GM12874 (cell line): ENCODE measurements around the gene POU3F1.

Experiments used
- TF ChIP-seq, protein P1 (sequence below): IDR thresholded peaks from 2 replicates; pipeline ENCODE4 v1.5.1; 2011; ENCODE audit warnings: low read depth, mild to moderate bottlenecking, control low read depth, low read length, moderate library complexity; ENCODE audit not compliant: insufficient read depth

The POU3F1 gene

DNA sequence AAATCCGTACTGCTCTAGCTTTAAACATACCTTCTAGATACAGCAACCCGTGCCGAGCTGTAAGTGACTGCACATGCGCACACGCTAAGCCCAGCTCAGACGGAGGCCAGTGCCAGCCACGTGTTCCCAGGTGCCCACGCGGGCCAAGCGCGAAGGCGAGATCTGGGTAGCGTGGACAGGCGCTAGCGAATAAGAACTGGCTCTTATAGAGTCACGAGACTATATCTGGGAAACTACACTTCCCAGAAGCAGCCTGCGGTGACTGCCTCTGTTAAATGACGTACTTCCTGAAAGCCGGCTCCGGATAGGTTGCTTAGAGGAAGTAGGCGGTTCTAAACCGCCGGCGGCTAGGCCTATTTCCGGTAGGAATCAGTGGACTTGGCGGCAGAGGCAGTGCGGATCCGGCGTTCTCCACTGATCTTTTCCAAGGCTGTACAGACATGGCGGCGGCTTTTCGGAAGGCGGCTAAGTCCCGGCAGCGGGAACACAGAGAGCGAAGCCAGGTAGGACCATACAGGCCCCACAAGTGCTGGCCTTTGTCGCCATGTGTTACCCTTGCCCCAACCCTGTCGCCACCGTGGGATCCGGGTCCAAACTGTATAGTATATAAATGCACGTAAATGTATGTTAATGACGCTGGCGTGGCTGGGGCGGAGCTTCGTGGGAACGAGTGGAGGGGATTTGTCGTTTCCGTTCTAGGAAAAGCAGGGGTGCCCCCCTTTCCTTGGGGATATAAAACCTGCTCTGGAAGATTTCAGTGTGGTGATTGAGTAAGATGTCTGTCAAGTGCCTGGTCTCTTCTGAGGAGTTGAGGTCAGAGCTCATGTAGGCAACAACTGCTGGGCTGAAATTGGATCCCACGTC is 34.0 kb downstream of the POU3F1 start, which contains the start of gene UTP11:
Gene UTP11, plus strand, starts transcription at position 372 of the 864 bp plus-strand sequence. Its CDS starts 69 bp downstream, at position 441.
- TF ChIP-seq, protein P1, sequence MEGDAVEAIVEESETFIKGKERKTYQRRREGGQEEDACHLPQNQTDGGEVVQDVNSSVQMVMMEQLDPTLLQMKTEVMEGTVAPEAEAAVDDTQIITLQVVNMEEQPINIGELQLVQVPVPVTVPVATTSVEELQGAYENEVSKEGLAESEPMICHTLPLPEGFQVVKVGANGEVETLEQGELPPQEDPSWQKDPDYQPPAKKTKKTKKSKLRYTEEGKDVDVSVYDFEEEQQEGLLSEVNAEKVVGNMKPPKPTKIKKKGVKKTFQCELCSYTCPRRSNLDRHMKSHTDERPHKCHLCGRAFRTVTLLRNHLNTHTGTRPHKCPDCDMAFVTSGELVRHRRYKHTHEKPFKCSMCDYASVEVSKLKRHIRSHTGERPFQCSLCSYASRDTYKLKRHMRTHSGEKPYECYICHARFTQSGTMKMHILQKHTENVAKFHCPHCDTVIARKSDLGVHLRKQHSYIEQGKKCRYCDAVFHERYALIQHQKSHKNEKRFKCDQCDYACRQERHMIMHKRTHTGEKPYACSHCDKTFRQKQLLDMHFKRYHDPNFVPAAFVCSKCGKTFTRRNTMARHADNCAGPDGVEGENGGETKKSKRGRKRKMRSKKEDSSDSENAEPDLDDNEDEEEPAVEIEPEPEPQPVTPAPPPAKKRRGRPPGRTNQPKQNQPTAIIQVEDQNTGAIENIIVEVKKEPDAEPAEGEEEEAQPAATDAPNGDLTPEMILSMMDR, result no peak

DNA sequence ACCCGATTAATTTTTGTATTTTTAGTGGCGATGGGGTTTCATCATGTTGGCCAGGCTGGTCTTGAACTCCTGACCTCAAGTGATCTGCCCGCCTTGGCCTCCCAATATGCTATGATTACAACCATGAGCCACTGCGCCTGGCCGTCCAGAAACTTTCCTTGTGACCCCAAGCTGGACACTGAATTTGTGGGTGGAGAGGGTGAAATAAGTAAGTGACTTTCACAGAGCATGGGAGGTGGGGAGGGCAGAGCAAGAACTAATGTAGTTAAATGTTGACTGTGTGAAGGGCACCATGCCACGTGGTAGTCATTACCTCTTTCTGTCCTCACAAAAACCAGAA is 36.8 kb downstream of the POU3F1 start:
- TF ChIP-seq, protein P1, result no peak

DNA sequence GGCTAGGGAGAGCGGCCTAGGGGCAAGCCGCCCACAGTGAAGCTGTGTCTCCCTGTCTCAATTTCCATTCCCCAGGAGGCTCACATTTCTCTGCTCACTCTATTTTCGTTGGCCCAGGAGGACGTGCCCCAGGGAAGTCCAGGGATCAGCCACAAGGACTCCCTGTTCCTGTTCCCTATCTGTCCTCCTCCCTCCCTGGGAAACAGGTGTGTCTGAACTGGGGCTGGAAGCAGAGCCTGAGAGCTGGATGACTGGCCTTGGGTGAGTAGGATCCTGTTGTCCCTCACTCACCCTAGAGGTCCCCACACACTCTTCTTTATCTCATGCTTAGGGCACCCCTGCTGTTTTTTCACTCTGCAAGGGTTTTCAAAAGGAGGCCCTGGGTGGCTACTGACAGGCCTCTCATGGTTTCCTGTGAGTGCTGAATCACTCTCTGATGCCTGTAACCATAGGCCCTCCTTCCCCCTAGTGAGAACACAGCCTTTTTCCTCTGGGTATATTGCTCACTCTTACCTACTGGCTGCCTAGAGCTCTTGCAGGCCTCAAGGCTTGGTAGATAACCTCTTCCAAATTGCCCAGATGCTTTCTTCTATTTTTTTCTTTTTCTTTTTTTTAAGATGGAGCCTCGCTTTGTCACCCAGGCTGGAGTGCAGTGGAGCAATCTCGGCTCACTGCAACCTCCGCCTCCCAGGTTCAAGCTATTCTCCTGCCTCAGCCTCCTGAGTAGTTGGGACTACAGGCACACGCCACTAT is 37.3 kb downstream of the POU3F1 start:
- TF ChIP-seq, protein P1, result no peak

DNA sequence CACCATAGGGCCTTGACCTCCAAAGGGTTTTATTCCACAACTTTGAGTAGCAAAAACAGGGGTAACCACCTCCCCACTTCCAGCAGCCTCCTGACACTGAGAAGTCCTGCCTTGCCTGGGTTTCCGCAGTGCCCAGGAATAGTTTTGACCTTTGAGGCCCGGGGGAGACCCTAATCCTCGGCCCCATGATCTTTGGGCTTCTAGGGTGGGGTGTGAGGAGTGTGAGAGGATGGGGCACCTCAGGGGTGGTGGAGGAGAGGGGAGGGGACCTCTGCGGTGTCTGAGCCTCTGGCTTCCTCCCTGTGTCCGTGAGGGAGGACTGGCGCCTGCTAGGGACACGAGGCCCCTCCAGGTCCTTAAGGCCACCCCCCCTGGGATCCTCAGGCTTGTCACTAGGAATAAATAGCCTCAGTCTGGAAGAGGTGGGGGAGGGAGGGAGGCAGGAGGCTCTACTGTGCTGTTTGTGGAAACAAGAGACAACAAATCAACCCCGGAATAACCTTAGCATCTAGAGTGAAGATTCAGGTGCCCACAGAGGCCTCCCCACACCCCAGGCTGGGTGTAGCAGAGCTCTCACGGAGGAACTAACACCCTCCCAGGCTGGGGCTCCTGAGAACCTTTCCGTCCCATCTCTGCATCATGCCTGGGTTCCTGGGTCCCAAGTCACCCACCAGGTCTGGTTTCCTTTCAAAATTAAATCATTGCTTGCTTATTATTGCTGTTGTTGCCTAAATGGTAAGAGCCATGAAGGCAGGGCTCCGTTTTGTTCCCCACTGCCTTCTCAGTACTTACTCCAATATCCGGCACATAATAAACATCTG is 40.4 kb downstream of the POU3F1 start:
- TF ChIP-seq, protein P1, result no peak

DNA sequence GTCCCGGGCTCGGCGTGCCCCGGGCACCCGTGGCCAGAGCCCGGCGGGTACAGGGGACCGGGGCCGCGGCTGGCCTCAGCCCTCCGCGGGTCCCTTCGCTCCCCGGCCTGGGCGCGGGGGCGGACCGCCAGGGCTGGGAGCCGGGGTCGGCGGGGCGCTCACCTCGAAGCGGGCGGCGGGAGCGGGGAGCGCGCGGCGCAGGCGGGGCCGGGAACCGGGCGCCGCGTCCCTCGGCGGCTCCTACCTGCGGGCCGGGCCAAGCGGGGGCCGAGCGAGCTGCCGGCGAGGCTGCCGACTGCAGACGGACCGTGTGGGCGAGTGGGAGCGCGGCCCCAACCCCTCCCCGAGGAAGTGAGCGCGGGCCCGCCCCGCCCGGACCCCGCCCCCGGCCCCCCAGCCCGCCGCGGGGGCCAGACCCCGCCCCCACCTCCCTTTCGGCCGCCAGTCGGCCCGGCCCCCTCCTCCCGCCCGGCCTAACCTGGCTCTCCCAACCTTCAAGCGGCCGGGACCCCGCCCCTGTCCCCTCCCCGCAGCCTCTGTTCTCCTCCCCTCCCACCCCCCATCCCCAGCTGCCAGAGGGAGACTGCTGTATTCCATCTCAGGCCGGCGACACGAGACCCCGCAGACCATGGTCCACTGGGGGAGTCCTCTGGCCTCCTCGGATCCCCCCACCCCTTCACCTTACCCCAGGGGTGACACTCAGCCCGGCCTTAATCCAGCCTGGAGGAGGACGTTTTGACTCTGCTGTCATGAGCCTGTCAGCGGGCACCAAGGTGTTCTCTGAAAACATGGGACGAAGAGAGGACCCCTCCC is 41.2 kb downstream of the POU3F1 start, which contains the start of gene FHL3:
Gene FHL3, minus strand, starts transcription at position 320 of the 813 bp plus-strand sequence. CDS start 6,102 bp downstream, outside the sequence.
- TF ChIP-seq, protein P1, result no peak

DNA sequence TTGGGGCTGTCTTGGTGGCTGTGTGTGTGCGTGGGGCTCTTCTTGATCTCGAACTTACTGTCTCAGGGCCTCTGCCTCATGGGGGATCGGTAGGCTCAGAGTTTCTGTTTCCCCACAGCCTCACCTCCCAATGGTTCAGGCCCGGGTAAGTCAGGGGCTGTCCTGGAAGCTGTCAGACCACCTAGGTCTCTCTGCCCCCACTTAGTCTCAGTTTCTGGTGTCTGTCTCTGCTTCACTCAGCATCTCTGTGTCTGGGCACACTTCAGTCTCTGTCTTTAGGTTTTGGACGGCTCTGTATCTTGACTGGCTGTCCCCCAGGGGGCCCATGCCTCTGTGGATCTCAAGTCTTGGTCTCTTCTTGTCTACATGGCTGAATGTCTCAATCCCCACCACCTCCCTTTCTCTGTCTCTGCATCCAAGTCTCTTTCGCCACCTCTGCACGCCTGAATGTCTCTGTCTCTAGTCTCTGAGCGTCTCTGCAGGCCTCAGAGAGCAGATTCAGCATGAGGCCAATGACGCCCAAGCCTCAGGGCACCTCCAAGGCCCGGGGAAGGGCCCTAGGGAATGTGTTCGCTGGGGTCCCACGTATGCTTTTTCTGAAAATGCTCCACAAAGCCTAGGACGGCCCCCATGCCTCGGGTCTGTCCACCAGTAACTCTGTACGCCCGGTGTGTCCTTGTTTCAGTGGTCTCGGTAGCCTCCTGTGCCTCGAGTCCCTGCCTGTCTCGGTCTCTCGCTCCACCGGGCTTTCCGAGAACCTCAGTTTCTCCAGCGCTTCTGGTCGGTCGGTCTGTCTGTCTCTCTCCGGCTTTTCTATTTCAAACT is 42.1 kb downstream of the POU3F1 start:
- TF ChIP-seq, protein P1, result no peak
